ENCODE measurements around the gene SLC10A3.

The SLC10A3 gene

GRCh38 chrX:154437971-154438893 is 52.2 kb downstream of the SLC10A3 start:
- DNase-seq: peak in 1 of 14 donors; percentile 3

Measured in C1 segment of cervical spinal cord (tissue), 14 donors.